22Rv1 (cell line): ENCODE results near the gene GCLC.

Source experiments
- CTCF ChIP-seq: fragments of 450-650 bp; IDR thresholded peaks from 2 replicates; pipeline ENCODE4 v1.5.1; 2017; ENCODE audit warnings: mild to moderate bottlenecking
- ZFX ChIP-seq: fragments of 450-650 bp; IDR thresholded peaks from 2 replicates; pipeline ENCODE4 v1.6.1; 2017; ENCODE audit warnings: antibody characterized with exemption, borderline replicate concordance

GRCh38 chr6:53481323-53481722 is 63.6 kb downstream of the GCLC start:
- TF ChIP-seq CTCF (no peak), ZFX (no peak)
